Measurements from ENCODE around the gene MTCH1.

MTCH1 gene

DNA sequence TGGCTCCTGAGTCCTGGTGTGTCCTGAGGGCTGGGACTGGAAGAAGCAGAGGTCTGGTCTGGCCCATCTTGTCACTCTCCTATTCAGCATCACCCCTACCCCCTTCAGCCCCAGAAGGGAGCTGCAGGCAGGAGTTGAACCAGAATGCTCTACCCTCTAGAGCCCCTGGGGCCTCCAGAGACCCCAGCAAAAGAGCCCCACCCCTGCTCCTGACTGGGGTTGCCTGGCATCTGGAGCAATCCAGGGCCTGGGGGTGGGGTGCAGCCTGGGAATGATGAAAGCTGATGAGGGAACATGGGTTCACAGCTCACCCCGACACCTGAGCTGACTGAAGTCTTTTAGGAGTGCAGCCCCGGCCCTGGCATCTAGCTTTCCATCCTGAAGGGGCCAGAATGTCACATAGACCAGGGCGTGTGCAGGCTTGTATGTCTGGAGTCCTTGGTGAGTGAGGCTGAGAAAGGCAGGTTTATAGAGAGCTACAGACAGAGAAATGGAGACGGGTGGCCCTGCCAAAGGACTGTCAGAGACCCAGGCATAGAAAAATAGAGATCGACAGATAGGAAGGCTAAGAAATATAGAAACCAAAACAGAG lies 31.7 kb upstream of the MTCH1 start:
- TF ChIP-seq SPI1 (IDR thresholded peaks at IDR 0.05; ENCODE audit: low read depth, low read length) (no peak), POLR2AphosphoS5 (IDR thresholded peaks at IDR 0.05; ENCODE audit: low read depth, low read length) (no peak), PAX5 (IDR thresholded peaks at IDR 0.05; ENCODE audit: insufficient read depth, low read length, severe bottlenecking) (no peak), TAF1 (IDR thresholded peaks at IDR 0.05; ENCODE audit: low read depth, low read length) (no peak), POLR2A (IDR thresholded peaks at IDR 0.05; ENCODE audit: low read depth, low read length) (no peak), POU2F2 (IDR thresholded peaks at IDR 0.05; ENCODE audit: low read depth, low read length) (no peak)
- FAIRE-seq (no peak), DNase-seq (ENCODE audit: insufficient read length, low spot score) (no peak)

DNA sequence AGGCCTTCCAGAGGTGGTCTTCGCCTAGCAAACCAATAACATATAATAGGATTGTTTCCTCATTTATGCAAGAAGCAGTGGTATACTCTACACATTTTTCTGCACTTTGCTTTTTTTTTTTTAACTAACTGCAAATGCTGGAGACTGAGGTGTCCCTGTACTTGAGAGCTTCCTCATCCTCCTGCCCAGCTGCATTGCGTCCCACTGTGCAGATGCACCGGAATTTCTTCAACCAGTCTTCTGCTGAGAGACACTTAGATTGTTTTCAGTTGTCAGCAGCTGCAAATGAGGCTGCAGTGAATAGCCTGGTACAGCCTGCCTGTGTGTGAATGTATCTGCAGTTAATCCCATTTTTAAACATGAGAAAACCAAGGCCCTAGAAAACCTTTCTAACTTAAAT lies 31.0 kb upstream of the MTCH1 start:
- DNase-seq (ENCODE audit: insufficient read length, low spot score) (no peak), FAIRE-seq (no peak)
- TF ChIP-seq POLR2AphosphoS5 (IDR thresholded peaks at IDR 0.05; ENCODE audit: low read depth, low read length), result no peak
- TF ChIP-seq POLR2A (IDR thresholded peaks at IDR 0.05; ENCODE audit: low read depth, low read length), result no peak
- no peak for TF ChIP-seq SPI1 (IDR thresholded peaks at IDR 0.05; ENCODE audit: low read depth, low read length)
- no peak for TF ChIP-seq POU2F2 (IDR thresholded peaks at IDR 0.05; ENCODE audit: low read depth, low read length)
- TF ChIP-seq PAX5 (IDR thresholded peaks at IDR 0.05; ENCODE audit: insufficient read depth, low read length, severe bottlenecking), result no peak

DNA sequence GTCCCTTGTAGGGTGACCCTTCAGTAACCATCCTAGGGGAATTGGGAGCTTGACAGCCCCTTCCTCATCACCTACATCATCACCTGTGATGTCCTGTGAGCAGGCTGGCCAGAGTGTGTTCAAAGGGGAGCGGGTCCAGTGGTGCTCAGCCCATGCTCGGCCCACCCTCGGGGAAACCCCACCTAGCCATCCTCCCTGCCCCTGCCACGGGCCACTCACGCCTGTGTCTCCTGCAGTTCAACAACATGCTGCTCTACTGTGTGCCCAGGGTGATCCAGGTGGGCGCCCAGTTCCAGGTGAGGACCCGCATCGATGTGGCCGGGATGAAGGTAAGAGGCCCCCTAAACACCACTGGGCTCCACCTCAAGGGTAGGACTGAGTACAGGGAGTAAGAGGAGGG lies 29.5 kb upstream of the MTCH1 start:
- DNase-seq (ENCODE audit: insufficient read length, low spot score), result no peak
- TF ChIP-seq POU2F2 (IDR thresholded peaks at IDR 0.05; ENCODE audit: low read depth, low read length) (no peak), PAX5 (IDR thresholded peaks at IDR 0.05; ENCODE audit: insufficient read depth, low read length, severe bottlenecking) (no peak), SPI1 (IDR thresholded peaks at IDR 0.05; ENCODE audit: low read depth, low read length) (no peak), POLR2A (IDR thresholded peaks at IDR 0.05; ENCODE audit: low read depth, low read length) (no peak), TAF1 (IDR thresholded peaks at IDR 0.05; ENCODE audit: low read depth, low read length) (no peak), POLR2AphosphoS5 (IDR thresholded peaks at IDR 0.05; ENCODE audit: low read depth, low read length) (no peak)
- no peak for FAIRE-seq

DNA sequence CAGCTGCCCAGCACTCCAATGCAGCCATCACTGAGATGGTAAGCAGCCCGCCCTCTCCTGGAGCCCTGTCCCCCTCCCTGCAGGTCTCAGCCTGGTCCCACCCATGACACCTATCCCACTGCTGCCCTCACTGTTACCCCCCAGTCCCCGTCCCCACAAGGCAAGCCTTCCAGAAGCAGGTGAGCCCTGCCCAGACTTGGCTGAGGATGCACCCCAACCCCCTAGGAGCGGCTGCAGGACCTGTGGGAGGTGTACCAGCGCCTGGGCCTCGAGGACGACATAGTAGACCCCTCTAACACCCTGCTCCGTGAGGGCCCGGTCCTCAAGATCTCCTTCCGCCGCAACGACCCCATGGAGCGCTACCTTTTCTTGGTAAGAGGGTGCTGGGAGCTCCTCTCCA lies 28.7 kb upstream of the MTCH1 start:
- DNase-seq (ENCODE audit: insufficient read length, low spot score), result no peak
- FAIRE-seq, result no peak
- TF ChIP-seq SPI1 (IDR thresholded peaks at IDR 0.05; ENCODE audit: low read depth, low read length) (no peak), PAX5 (IDR thresholded peaks at IDR 0.05; ENCODE audit: insufficient read depth, low read length, severe bottlenecking) (no peak), POU2F2 (IDR thresholded peaks at IDR 0.05; ENCODE audit: low read depth, low read length) (no peak), TAF1 (IDR thresholded peaks at IDR 0.05; ENCODE audit: low read depth, low read length) (no peak), POLR2A (IDR thresholded peaks at IDR 0.05; ENCODE audit: low read depth, low read length) (no peak), POLR2AphosphoS5 (IDR thresholded peaks at IDR 0.05; ENCODE audit: low read depth, low read length) (no peak)

DNA sequence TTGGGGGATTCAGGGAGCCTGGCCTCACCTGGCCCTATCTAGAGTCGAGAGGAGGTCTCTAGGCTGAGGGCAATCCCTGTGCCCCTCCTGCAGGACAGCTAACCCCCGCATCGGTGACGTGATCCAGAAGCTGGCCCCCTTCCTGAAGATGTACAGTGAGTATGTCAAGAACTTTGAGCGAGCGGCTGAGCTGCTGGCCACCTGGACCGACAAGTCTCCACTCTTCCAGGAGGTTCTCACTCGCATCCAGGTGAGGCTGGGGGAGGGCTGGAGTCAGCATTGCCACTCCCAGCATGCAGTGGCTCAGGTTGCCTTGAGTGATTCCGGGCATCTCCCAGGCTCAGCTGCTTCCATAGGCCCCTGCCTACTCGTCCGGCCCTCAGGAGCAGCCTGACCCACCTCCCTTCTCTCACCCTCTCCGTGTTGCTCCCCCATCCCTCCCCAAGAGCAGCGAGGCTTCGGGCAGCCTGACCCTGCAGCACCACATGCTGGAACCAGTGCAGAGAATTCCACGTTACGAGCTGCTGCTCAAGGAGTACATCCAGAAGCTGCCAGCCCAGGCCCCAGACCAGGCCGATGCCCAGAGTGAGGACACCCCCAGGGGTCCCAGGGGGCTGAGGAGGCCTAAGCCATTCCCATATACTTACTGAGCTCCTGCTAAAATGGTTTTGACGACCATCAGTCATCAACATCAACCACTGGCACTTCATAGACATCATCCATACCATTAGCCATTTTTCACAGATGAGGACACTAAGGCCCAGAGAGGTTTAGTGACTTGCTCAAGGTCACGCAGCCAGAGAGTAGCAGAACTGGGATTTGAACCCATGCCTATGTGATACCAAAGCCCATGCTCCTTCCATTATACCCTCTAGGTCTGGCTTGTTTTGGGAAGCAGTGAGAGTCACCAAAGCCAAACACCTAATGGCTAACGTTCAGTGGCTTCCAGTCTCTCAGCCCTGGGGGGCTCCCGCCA lies 27.8 kb upstream of the MTCH1 start:
- no peak for FAIRE-seq
- TF ChIP-seq PAX5 (IDR thresholded peaks at IDR 0.05; ENCODE audit: insufficient read depth, low read length, severe bottlenecking), result no peak
- no peak for TF ChIP-seq POLR2A (IDR thresholded peaks at IDR 0.05; ENCODE audit: low read depth, low read length)
- no peak for TF ChIP-seq POLR2AphosphoS5 (IDR thresholded peaks at IDR 0.05; ENCODE audit: low read depth, low read length)
- no peak for TF ChIP-seq POU2F2 (IDR thresholded peaks at IDR 0.05; ENCODE audit: low read depth, low read length)
- TF ChIP-seq TAF1 (IDR thresholded peaks at IDR 0.05; ENCODE audit: low read depth, low read length), result no peak
- no peak for TF ChIP-seq SPI1 (IDR thresholded peaks at IDR 0.05; ENCODE audit: low read depth, low read length)
- DNase-seq (ENCODE audit: insufficient read length, low spot score), result no peak

DNA sequence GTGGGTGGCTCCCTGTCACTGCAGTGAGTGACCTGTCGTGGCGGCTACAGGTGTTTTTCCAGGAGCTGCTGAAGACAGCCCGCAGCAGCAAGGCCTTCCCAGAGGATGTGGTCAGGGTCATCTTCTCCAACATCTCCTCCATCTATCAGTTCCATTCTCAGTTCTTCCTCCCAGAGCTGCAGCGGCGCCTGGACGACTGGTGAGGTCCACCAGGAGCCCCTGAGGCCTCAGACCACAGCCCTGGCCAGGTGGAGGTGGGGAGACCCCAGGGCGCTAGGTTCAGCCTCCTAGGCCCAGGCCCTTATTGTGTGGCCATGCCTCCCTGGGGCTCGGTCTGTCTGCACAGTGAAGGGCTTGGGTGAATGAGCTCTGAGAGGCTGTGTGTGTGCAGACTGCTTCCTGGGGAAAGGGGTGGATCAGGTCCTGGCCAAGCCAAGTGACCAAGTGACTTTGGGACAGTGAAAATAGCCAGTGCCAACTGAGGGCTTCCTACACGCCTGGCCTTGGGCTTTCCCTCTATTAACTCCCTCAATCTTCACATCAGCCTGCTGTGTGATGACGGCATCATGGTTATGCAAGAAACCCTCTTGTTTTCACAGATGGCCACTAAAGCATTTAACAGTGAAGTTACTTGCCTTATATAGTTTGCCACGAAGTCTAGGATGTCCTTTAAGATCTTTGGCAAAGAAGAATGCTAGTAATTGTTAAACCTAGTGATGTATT lies 25.8 kb upstream of the MTCH1 start:
- FAIRE-seq, result no peak
- DNase-seq (ENCODE audit: insufficient read length, low spot score), result no peak
- TF ChIP-seq POU2F2 (IDR thresholded peaks at IDR 0.05; ENCODE audit: low read depth, low read length) (no peak), SPI1 (IDR thresholded peaks at IDR 0.05; ENCODE audit: low read depth, low read length) (no peak), POLR2AphosphoS5 (IDR thresholded peaks at IDR 0.05; ENCODE audit: low read depth, low read length) (no peak), PAX5 (IDR thresholded peaks at IDR 0.05; ENCODE audit: insufficient read depth, low read length, severe bottlenecking) (no peak), POLR2A (IDR thresholded peaks at IDR 0.05; ENCODE audit: low read depth, low read length) (no peak), TAF1 (IDR thresholded peaks at IDR 0.05; ENCODE audit: low read depth, low read length) (no peak)

DNA sequence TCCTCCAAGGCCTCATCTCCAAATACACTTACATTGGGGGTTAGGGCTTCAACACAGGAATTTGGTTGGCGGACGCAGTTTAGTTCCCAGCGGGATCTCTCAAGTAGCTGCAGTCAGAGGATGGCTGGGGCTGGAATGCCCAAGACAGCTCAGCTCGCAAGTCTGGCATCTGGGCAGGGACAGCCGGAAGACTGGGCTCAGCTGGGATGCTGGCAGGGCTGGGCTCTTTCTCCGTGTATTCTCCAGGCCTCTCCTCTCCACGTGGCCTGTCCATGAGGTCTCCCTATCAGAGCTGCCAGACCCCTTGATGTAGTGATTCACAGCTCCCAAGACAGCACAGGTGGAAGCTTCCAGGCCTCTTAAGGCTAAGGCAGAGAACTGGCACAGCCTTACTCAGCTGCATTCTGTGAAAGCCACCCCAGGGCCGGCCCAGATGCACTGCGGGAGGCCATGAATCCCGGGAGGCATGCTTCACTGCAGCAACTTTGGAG lies 24.5 kb upstream of the MTCH1 start:
- no peak for FAIRE-seq
- no peak for TF ChIP-seq POU2F2 (IDR thresholded peaks at IDR 0.05; ENCODE audit: low read depth, low read length)
- no peak for TF ChIP-seq PAX5 (IDR thresholded peaks at IDR 0.05; ENCODE audit: insufficient read depth, low read length, severe bottlenecking)
- no peak for TF ChIP-seq SPI1 (IDR thresholded peaks at IDR 0.05; ENCODE audit: low read depth, low read length)
- no peak for TF ChIP-seq POLR2A (IDR thresholded peaks at IDR 0.05; ENCODE audit: low read depth, low read length)
- TF ChIP-seq POLR2AphosphoS5 (IDR thresholded peaks at IDR 0.05; ENCODE audit: low read depth, low read length), result no peak
- TF ChIP-seq TAF1 (IDR thresholded peaks at IDR 0.05; ENCODE audit: low read depth, low read length), result no peak
- DNase-seq (ENCODE audit: insufficient read length, low spot score), result no peak

DNA sequence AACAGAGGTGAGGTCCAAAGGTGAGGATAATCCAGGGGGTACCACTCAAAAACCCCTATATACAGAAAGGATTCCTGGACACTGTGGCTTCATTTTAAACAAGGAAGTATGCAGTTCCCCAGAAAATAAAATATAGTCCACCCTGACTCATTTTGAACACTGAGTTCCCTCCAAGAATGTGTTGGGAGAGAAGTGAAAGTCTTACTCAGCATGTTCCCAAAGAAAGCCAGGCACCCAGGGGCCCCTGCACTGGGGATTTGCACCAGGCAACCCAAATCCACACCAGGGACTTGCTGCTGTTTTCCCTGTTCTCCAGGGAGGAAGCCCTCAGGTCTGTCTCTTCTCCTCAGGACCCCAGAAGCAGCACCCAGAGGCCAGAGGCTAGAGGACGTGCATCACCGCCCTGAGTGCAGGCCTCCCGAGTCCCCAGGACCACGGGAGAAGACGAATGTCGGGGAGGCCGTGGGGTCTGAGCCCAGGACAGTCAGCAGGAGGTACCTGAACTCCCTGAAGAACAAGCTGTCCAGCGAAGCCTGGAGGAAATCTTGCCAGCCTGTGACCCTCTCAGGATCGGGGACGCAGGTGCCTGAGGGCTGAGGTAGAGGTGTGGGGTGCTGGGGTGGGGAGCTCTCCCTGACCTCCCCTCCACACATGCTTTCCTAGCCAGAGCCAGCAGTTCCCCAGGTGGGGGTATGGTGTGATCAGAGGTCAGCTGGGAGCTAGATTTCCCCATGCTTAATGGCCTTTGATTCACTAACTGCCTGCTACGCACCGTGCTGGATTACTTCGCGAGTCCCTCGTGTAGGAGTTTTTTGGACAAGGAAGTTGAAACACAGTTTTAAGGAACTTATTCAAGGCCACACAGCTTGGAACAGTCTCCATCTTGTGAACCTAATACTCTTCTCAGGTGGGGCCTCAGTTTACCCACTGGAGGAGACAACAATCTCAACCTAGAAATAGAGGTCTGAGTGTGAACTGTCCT lies 22.8 kb upstream of the MTCH1 start:
- DNase-seq (ENCODE audit: insufficient read length, low spot score), result no peak
- TF ChIP-seq POLR2AphosphoS5 (IDR thresholded peaks at IDR 0.05; ENCODE audit: low read depth, low read length), result no peak
- no peak for TF ChIP-seq SPI1 (IDR thresholded peaks at IDR 0.05; ENCODE audit: low read depth, low read length)
- no peak for TF ChIP-seq POU2F2 (IDR thresholded peaks at IDR 0.05; ENCODE audit: low read depth, low read length)
- no peak for TF ChIP-seq PAX5 (IDR thresholded peaks at IDR 0.05; ENCODE audit: insufficient read depth, low read length, severe bottlenecking)
- no peak for TF ChIP-seq POLR2A (IDR thresholded peaks at IDR 0.05; ENCODE audit: low read depth, low read length)
- no peak for TF ChIP-seq TAF1 (IDR thresholded peaks at IDR 0.05; ENCODE audit: low read depth, low read length)
- no peak for FAIRE-seq

All from GM12891 (cell line).